ENCODE measurements around the gene BRMS1L. TPM values are rescaled to one million over a fixed set of nuclear protein-coding genes. Genes with fewer than 3 reads are reported as not detected.

BRMS1L gene
- polyA plus RNA-seq, 1 donor (not counting 4 experiments of a cell fraction or from before 2014, with no cell fraction given) = 12.0 TPM

DNA sequence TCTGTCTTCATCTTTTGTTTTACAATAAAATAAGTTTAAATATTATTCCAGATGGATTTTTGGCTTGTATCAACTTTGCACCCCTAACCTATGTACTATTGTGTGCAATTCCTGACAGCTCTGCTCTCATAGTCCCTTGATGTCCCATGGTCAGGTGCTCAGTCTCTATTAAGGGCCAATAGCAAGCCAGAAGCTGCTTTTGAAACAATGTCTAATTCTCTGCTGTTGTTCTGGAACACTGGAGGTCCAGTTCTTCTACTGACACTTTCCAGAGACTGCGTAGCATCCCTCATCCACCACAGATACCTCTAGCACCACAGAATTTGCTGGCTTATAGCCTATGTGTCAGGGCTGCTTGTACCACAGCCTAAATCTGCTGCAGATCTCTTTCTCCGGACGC, 74.6 kb downstream of the BRMS1L start:
- DNase-seq (ENCODE audit: low read depth, low spot score) (no peak), FAIRE-seq (no peak)
- Histone ChIP-seq H3K9me1 (ENCODE audit: control insufficient read depth, extremely low read depth, insufficient read depth, low read length) (no peaks in the 10 kb centered on the region), H3K27me3 (ENCODE audit: control insufficient read depth, extremely low read depth, insufficient read depth, low read length) (no peaks in the 10 kb centered on the region), H4K20me1 (ENCODE audit: control insufficient read depth, extremely low read depth, insufficient read depth, low read length) (no peaks in the 10 kb centered on the region), H3K9me3 (ENCODE audit: control insufficient read depth, low read depth, low read length) (no peaks in the 10 kb centered on the region), H3K36me3 (ENCODE audit: control insufficient read depth in 2 of 2, extremely low read depth in 1 of 2, insufficient read depth in 2 of 2, low read length in 2 of 2) (no peaks in the 10 kb centered on the region), H3K4me2 (ENCODE audit: control insufficient read depth, extremely low read depth, insufficient read depth, low read depth, low read length) (no peak overlapping the region), H3K4me3 (ENCODE audit: control insufficient read depth in 2 of 3, extremely low read depth in 1 of 3, insufficient read depth in 2 of 3, low read depth in 1 of 3, low read length in 3 of 3) (no peak overlapping the region), H3K79me2 (ENCODE audit: control insufficient read depth, insufficient read depth, low read length) (no peaks in the 10 kb centered on the region), H3K4me1 (ENCODE audit: control insufficient read depth, extremely low read depth, insufficient read depth, low read length) (no peaks in the 10 kb centered on the region), H2AFZ (ENCODE audit: control insufficient read depth, low read length) (no peak overlapping the region), H3K9ac (ENCODE audit: control insufficient read depth, extremely low read depth, insufficient read depth, low read length) (no peak overlapping the region), H3K27ac (ENCODE audit: control insufficient read depth, insufficient read depth, low read length) (no peak overlapping the region)
- TF ChIP-seq, protein P1, sequence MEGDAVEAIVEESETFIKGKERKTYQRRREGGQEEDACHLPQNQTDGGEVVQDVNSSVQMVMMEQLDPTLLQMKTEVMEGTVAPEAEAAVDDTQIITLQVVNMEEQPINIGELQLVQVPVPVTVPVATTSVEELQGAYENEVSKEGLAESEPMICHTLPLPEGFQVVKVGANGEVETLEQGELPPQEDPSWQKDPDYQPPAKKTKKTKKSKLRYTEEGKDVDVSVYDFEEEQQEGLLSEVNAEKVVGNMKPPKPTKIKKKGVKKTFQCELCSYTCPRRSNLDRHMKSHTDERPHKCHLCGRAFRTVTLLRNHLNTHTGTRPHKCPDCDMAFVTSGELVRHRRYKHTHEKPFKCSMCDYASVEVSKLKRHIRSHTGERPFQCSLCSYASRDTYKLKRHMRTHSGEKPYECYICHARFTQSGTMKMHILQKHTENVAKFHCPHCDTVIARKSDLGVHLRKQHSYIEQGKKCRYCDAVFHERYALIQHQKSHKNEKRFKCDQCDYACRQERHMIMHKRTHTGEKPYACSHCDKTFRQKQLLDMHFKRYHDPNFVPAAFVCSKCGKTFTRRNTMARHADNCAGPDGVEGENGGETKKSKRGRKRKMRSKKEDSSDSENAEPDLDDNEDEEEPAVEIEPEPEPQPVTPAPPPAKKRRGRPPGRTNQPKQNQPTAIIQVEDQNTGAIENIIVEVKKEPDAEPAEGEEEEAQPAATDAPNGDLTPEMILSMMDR (optimal IDR thresholded peaks at IDR 0.05 in 1 of 3, IDR thresholded peaks at IDR 0.05 in 1 of 3, conservative IDR thresholded peaks at IDR 0.05 in 1 of 3; ENCODE audit: extremely low read depth in 1 of 3, insufficient read depth in 2 of 3, low read length in 3 of 3) = no peak
- TF ChIP-seq EZH2 (IDR thresholded peaks at IDR 0.05; ENCODE audit: low read length) = no peak
- dilution Hi-C loops (cut with MboI; ENCODE audit: extremely low pct_ligation_motif_present, low sequenced_read_pairs) = no loop called here

DNA sequence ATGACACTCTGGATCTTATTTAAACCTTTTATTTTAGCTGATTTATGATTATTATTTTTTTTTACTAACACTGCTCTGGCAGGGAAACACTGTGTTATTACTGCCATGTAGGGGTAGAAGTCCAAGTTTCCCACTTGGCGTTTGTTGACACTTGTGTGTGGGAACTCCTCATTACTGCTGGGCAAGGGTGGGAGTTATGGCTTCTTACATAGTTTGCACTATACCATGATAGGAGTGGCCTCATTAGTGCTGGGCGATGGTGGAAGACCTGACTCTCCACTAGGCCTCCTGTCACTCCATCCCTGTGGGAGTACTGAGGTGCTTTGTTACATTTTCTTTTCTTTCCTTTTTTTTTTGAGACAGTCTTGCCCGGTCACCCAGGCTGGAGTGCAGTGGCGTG, 83.5 kb downstream of the BRMS1L start:
- Histone ChIP-seq H3K4me1 (ENCODE audit: control insufficient read depth, extremely low read depth, insufficient read depth, low read length) (no peaks in the 10 kb centered on the region), H3K36me3 (ENCODE audit: control insufficient read depth in 2 of 2, extremely low read depth in 1 of 2, insufficient read depth in 2 of 2, low read length in 2 of 2) (no peaks in the 10 kb centered on the region), H3K27ac (ENCODE audit: control insufficient read depth, insufficient read depth, low read length) (no peak overlapping the region), H3K4me3 (ENCODE audit: control insufficient read depth in 2 of 3, extremely low read depth in 1 of 3, insufficient read depth in 2 of 3, low read depth in 1 of 3, low read length in 3 of 3) (no peak overlapping the region), H4K20me1 (ENCODE audit: control insufficient read depth, extremely low read depth, insufficient read depth, low read length) (no peaks in the 10 kb centered on the region), H3K79me2 (ENCODE audit: control insufficient read depth, insufficient read depth, low read length) (no peaks in the 10 kb centered on the region), H3K4me2 (ENCODE audit: control insufficient read depth, extremely low read depth, insufficient read depth, low read depth, low read length) (no peak overlapping the region), H2AFZ (ENCODE audit: control insufficient read depth, low read length) (no peak overlapping the region), H3K9me1 (ENCODE audit: control insufficient read depth, extremely low read depth, insufficient read depth, low read length) (no peaks in the 10 kb centered on the region), H3K9me3 (ENCODE audit: control insufficient read depth, low read depth, low read length) (no peaks in the 10 kb centered on the region), H3K27me3 (ENCODE audit: control insufficient read depth, extremely low read depth, insufficient read depth, low read length) (no peaks in the 10 kb centered on the region), H3K9ac (ENCODE audit: control insufficient read depth, extremely low read depth, insufficient read depth, low read length) (no peak overlapping the region)
- no peak for DNase-seq (ENCODE audit: low read depth, low spot score)
- no peak for TF ChIP-seq EZH2 (IDR thresholded peaks at IDR 0.05; ENCODE audit: low read length)
- TF ChIP-seq, protein P1 (optimal IDR thresholded peaks at IDR 0.05 in 1 of 3, IDR thresholded peaks at IDR 0.05 in 1 of 3, conservative IDR thresholded peaks at IDR 0.05 in 1 of 3; ENCODE audit: extremely low read depth in 1 of 3, insufficient read depth in 2 of 3, low read length in 3 of 3) = no peak
- no peak for FAIRE-seq
- dilution Hi-C loops (cut with MboI; ENCODE audit: extremely low pct_ligation_motif_present, low sequenced_read_pairs) = no loop called here
